ENCODE results near the gene MMP27. TPM values are rescaled to one million over a fixed set of nuclear protein-coding genes. Genes with fewer than 3 reads are reported as not detected.
A peak's percentile ranks its signal among the peaks of the same experiment; 100 is the strongest.
"Not testable (repeated sequence)": the region's sequence is repeated elsewhere in the genome, so short reads cannot be mapped to it uniquely, and the experiment has no call there.

MMP27 gene
- total RNA-seq, 1 donor from 2014 or later = not detected

DNA sequence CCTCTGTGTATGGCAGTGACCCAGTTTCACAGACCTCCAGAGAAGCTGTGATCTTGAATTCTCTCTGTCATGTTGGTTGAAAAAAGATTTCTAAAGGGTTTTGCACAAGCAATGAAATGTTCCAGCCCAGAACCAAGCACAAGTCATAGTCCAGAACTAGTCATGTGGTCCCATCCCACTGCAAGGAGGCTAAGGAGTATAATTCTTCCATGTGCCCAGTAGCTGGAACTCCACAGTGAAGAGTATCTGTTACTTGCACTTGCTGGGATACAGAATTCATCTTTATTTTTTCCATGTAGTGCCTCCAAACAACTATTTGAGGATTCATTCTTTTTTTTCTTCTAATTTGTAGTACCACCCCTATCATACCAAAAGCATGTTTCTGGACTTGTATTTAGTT lies 29.1 kb upstream of the MMP27 start:
- TF ChIP-seq, protein P1, sequence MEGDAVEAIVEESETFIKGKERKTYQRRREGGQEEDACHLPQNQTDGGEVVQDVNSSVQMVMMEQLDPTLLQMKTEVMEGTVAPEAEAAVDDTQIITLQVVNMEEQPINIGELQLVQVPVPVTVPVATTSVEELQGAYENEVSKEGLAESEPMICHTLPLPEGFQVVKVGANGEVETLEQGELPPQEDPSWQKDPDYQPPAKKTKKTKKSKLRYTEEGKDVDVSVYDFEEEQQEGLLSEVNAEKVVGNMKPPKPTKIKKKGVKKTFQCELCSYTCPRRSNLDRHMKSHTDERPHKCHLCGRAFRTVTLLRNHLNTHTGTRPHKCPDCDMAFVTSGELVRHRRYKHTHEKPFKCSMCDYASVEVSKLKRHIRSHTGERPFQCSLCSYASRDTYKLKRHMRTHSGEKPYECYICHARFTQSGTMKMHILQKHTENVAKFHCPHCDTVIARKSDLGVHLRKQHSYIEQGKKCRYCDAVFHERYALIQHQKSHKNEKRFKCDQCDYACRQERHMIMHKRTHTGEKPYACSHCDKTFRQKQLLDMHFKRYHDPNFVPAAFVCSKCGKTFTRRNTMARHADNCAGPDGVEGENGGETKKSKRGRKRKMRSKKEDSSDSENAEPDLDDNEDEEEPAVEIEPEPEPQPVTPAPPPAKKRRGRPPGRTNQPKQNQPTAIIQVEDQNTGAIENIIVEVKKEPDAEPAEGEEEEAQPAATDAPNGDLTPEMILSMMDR (IDR thresholded peaks at IDR 0.05; ENCODE audit: partially characterized antibody, unreplicated experiment) = no peak
- Mint-ChIP-seq H3K4me3 (ENCODE audit: unreplicated experiment) (no peak overlapping the region), H3K4me1 (ENCODE audit: low read depth, unreplicated experiment) (no peaks in the 10 kb centered on the region), H3K27ac (ENCODE audit: unreplicated experiment) (no peak overlapping the region), H3K27me3 (ENCODE audit: unreplicated experiment) (no peaks in the 10 kb centered on the region), H3K9me3 (ENCODE audit: unreplicated experiment) (no peaks in the 10 kb centered on the region), H3K36me3 (ENCODE audit: unreplicated experiment) (no peaks in the 10 kb centered on the region)
- no peak for DNase-seq

DNA sequence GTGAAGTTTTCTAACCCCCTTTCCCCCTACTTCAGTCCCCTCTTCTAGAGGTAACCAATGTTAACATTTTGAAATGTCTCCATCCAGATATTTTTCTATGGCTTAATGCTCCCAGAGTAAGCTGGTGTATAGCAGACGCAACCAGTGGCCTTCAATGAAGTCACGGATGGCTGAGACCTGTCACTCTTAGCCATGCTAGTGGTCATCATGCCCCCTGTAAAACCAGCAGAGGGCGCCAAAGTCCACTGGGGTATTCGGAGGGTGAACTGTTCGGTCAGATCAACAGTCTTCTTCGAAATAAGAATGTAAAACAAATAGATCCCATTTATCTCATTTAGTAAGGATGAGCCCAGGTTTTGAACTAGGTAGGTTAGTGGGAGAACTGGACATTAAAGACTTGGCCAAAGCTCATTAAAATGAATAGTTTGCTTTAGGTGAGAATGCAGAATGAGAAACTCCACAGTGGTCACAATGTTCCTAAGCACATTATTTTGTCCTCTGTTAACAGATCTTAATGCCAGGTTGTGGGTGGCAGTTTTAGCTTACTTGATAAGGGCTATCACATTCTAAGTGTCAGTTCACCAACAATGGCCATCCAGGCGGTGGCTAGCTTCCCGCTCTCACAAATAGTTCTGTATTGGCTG lies 27.8 kb upstream of the MMP27 start:
- DNase-seq = peak; percentile 77
- H3K36me3 Mint-ChIP-seq (ENCODE audit: unreplicated experiment) = no peaks in the 10 kb centered on the region
- no peaks in the 10 kb centered on the region for H3K4me1 Mint-ChIP-seq (ENCODE audit: low read depth, unreplicated experiment)
- no peak overlapping the region for H3K4me3 Mint-ChIP-seq (ENCODE audit: unreplicated experiment)
- no peak overlapping the region for H3K27ac Mint-ChIP-seq (ENCODE audit: unreplicated experiment)
- H3K27me3 Mint-ChIP-seq (ENCODE audit: unreplicated experiment) = no peaks in the 10 kb centered on the region
- TF ChIP-seq, protein P1 (IDR thresholded peaks at IDR 0.05; ENCODE audit: partially characterized antibody, unreplicated experiment) = peak; percentile 76
- H3K9me3 Mint-ChIP-seq (ENCODE audit: unreplicated experiment) = peaks cover 2% of the 10 kb centered on the region

DNA sequence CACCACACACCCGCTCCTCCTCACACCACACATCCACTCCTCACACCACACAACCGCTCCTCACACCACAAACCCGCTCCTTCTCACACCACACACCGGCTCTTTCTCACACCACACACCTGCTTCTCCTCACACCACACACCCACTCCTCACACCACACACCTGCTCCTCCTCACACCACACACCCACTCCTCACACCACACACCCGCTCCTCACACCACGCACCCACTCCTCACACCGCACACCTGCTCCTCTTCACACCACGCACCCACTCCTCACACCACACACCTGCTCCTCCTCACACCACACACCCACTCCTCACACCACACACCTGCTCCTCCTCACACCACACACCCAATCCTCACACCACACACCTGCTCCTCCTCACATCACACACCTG lies 25.4 kb upstream of the MMP27 start:
- DNase-seq; H3K4me1 Mint-ChIP-seq (ENCODE audit: low read depth, unreplicated experiment); H3K27me3 Mint-ChIP-seq (ENCODE audit: unreplicated experiment); H3K36me3 Mint-ChIP-seq (ENCODE audit: unreplicated experiment); H3K4me3 Mint-ChIP-seq (ENCODE audit: unreplicated experiment); H3K27ac Mint-ChIP-seq (ENCODE audit: unreplicated experiment); H3K9me3 Mint-ChIP-seq (ENCODE audit: unreplicated experiment): not testable (repeated sequence)

DNA sequence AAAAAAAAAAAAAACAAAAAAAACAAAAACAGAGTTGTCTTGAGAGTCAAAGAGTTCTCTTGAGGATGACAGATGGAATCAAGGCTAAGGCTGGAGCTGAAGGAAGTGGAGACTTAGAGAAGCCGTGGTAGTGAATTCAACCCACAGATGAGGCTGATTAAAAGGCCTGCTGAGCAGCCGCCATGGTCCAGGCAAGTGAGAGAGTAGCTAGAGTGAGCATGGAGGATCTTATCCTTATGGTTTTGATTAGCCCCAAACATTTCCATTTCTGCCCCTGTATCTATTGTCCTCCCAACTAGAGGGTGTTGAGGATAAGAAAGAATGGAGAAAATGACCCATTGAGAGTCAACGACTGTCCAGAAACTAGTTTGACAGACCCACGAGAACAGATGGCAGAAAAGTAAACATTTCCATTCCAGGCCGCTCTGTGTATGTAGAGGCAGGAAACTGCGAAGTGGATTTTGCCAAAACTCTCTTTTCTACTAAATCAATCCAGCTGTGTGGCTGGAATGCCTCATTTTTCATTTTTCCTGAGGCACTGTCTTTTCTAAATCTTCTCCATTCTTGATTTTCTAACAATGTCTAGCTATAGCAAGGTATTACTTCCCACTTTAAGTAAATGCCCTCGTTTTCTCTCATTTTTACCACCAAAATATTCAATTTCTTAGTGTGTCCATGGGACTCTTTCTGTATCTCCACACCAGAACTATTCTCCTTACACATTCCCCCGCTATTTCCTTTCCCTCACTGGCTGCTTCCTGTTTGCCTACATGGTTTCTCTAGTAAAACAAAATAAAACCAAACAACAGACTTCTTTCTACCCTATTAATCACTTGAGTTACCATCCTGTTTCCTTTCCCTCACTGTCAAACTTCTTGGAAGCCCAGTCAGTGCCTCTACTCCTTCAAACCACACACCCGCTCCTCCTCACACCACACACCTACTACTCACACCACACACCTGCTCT lies 24.6 kb upstream of the MMP27 start:
- TF ChIP-seq, protein P1 (IDR thresholded peaks at IDR 0.05; ENCODE audit: partially characterized antibody, unreplicated experiment) = no peak
- no peaks in the 10 kb centered on the region for H3K27me3 Mint-ChIP-seq (ENCODE audit: unreplicated experiment)
- no peaks in the 10 kb centered on the region for H3K36me3 Mint-ChIP-seq (ENCODE audit: unreplicated experiment)
- peaks cover 2% of the 10 kb centered on the region for H3K9me3 Mint-ChIP-seq (ENCODE audit: unreplicated experiment)
- no peak for DNase-seq
- H3K4me1 Mint-ChIP-seq (ENCODE audit: low read depth, unreplicated experiment) = no peaks in the 10 kb centered on the region
- H3K4me3 Mint-ChIP-seq (ENCODE audit: unreplicated experiment) = no peak overlapping the region
- H3K27ac Mint-ChIP-seq (ENCODE audit: unreplicated experiment) = no peak overlapping the region

DNA sequence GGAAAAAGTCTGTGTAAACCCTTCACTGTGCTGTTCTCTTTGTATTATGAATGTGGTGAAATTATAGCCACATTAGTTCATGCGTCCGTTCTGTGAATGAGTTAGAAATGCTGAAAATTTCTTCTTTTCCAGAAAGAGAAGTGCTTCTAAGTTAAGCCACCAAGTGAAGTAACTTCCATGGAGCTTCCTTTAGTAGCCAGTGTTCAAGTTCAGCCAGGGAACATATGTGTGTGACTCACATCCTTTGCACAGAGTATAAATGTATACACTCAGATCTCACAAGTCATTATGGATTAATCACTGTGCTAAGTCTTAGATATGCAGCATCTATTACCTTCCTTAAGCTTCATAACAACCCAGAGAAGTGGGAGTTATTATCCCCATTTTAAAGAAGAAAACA lies 22.3 kb upstream of the MMP27 start:
- H3K4me1 Mint-ChIP-seq (ENCODE audit: low read depth, unreplicated experiment) = no peaks in the 10 kb centered on the region

More for the DNA sequence above, 22.3 kb upstream of the MMP27 start:
- no peak overlapping the region for H3K4me3 Mint-ChIP-seq (ENCODE audit: unreplicated experiment)
- no peak for DNase-seq
- TF ChIP-seq, protein P1 (IDR thresholded peaks at IDR 0.05; ENCODE audit: partially characterized antibody, unreplicated experiment) = no peak
- no peaks in the 10 kb centered on the region for H3K27me3 Mint-ChIP-seq (ENCODE audit: unreplicated experiment)
- no peaks in the 10 kb centered on the region for H3K36me3 Mint-ChIP-seq (ENCODE audit: unreplicated experiment)
- no peak overlapping the region for H3K27ac Mint-ChIP-seq (ENCODE audit: unreplicated experiment)
- peaks cover 2% of the 10 kb centered on the region for H3K9me3 Mint-ChIP-seq (ENCODE audit: unreplicated experiment)
